ENCODE results near the gene CXCL16. TPM values are rescaled to one million over a fixed set of nuclear protein-coding genes. Genes with fewer than 3 reads are reported as not detected.

Gene CXCL16, protein sequence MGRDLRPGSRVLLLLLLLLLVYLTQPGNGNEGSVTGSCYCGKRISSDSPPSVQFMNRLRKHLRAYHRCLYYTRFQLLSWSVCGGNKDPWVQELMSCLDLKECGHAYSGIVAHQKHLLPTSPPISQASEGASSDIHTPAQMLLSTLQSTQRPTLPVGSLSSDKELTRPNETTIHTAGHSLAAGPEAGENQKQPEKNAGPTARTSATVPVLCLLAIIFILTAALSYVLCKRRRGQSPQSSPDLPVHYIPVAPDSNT
- total RNA-seq = 0.68 and 3.3 TPM in 2 replicates

GRCh38 chr17:4739122-4740024 is at the start of gene CXCL16, which contains the start of gene ZMYND15:
Gene CXCL16 (minus strand): TSS chr17:4739928. CDS start chr17:4739339, 589 bp downstream.
Gene ZMYND15 (plus strand): TSS chr17:4739833. CDS start chr17:4740549, 716 bp downstream.

DNA sequence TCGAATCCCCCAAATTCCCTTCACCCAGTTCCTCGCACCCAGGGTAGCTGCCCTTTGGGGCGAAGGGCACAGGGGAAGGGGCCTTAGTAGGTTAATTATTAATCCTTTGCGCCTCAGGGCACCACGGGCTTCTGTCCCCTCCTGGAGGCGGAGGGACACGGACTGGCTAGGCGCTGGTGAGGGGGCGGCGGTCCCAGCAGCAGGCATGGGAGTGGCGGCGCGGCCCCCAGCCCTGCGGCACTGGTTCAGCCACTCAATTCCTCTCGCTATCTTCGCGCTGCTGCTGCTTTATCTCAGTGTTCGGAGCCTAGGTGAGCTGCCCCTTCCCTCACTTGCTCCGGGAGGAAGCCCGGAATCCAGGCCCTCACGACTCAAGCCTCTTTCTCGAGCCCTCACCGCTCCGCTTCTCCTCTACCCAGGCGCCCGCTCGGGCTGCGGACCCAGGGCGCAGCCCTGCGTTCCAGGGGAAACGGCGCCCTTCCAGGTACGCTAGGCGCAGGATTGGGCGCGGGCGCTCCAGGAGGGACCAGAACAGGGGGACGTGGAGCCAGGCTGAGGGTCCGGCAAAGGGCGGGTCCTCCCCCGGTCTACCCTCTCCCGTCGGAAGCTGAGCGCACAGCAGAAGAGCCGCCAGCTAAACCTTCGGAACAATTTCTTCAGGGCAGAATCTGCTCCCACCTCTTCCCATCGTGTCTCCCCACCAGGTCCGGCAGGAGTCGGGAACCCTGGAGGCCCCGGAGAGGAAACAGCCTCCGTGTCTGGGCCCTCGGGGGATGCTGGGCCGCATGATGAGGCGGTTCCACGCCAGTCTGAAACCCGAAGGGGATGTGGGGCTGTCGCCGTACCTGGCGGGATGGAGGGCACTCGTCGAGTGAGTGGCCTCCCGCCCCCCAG is 49.3 kb upstream of the CXCL16 start, which contains the start of gene GLTPD2:
TSS of gene GLTPD2 (plus strand) at position 158 of the 894 bp plus-strand sequence. CDS start at position 206, 48 bp downstream.

DNA sequence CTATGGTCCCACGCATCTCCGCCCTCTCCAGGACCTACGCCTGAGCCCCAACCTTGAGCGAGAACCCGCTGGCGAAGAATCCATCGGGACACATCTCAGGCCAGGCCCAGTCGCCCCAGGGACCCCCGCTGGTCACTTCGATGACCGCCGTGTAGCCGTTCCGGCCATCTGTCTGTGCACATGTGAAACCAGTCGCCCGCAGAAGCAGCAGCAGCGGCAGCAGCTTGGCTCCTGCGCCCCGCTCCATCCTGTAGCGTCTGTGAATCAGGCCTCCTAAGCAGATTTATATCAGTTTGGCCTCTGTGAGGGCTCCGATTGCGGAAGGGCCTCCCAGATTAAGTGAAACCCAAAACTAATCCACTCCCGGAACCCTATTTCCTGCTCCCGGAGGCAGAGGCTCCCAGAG is 46.4 kb upstream of the CXCL16 start, which contains the start of gene VMO1:
TSS of gene VMO1 (minus strand) at position 259 of the 406 bp plus-strand sequence. CDS start at position 247, 12 bp downstream.

DNA sequence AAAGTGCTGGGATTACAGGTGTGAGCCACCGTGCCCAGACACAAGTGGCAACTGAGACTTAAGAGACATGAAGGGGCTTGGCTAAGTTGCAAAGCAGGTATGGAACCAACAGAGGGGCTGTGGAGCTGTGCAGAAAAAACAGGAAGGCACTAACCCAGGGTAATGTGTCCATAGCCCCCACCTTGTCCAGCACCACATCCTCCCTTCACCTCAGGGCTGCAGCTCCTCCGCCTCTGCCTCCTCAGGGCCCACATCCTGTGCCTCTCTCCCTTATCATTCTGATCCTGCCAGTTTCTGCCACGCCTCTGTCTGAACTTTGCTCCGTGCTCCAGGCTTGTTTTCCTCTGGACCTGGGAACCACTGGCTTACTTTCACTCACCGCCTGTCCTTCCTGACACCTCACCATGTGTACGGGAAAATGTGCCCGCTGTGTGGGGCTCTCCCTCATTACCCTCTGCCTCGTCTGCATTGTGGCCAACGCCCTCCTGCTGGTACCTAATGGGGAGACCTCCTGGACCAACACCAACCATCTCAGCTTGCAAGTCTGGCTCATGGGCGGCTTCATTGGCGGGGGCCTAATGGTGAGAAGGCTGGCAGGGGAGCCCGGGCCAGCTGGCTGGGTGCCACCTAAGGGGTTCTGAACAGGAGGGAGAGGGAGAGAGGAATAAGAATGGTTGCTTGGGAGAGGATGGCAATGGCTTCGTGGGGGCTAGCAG is 31.9 kb upstream of the CXCL16 start, which contains the start of gene TM4SF5:
TSS of gene TM4SF5 (plus strand) at position 368 of the 716 bp plus-strand sequence. CDS start at position 405, 37 bp downstream.

GRCh38 chr17:4709794-4710692 is 29.7 kb downstream of the CXCL16 start, which contains the start of gene ARRB2:
Gene ARRB2 (plus strand): TSS chr17:4710632. CDS start chr17:4710722, 90 bp downstream.

Other genes with a start within 250 kb of the CXCL16 start
- gene SPNS2, start 241.0 kb downstream of the CXCL16 start, total RNA-seq = 7.7 and 8.5 TPM in 2 replicates
- 42.4 and 52.6 TPM in 2 replicates for gene MYBBP1A, start 184.5 kb downstream of the CXCL16 start, total RNA-seq
- gene GGT6, start 179.4 kb downstream of the CXCL16 start, total RNA-seq = not detected in 2 replicates
- gene SMTNL2, start 155.4 kb downstream of the CXCL16 start, total RNA-seq = 0.68 and 8.2 TPM in 2 replicates
- 0.51 and 10.5 TPM in 2 replicates for gene ALOX15, start 98.2 kb downstream of the CXCL16 start, total RNA-seq
- gene PELP1, start 35.8 kb downstream of the CXCL16 start, total RNA-seq = 17.4 and 45.6 TPM in 2 replicates
- gene ARRB2, start 29.3 kb downstream of the CXCL16 start, total RNA-seq = 5.5 and 7.2 TPM in 2 replicates
- gene MED11, start 8.5 kb downstream of the CXCL16 start, total RNA-seq = 15.4 and 27.8 TPM in 2 replicates
- gene ZMYND15, start 95 bp downstream of the CXCL16 start, total RNA-seq = not detected in 2 replicates
- not detected in 2 replicates for gene TM4SF5, start 32.0 kb upstream of the CXCL16 start, total RNA-seq
- 0.17 and 0.58 TPM in 2 replicates for gene VMO1, start 46.4 kb upstream of the CXCL16 start, total RNA-seq
- not detected in 2 replicates for gene GLTPD2, start 49.0 kb upstream of the CXCL16 start, total RNA-seq
- gene PSMB6, start 56.2 kb upstream of the CXCL16 start, total RNA-seq = 114 and 165 TPM in 2 replicates
- gene PLD2, start 67.2 kb upstream of the CXCL16 start, total RNA-seq = 19.1 and 26.8 TPM in 2 replicates
- 20.4 and 29.9 TPM in 2 replicates for gene MINK1, start 93.4 kb upstream of the CXCL16 start, total RNA-seq
- 3.8 and 5.4 TPM in 2 replicates for gene C17orf107, start 159.6 kb upstream of the CXCL16 start, total RNA-seq
- 0.51 TPM in 1 of 2 replicates, not detected in the other for gene CHRNE, start 163.2 kb upstream of the CXCL16 start, total RNA-seq
- gene GP1BA, start 192.3 kb upstream of the CXCL16 start, total RNA-seq = not detected in 2 replicates
- 31.3 and 50.4 TPM in 2 replicates for gene SLC25A11, start 200.1 kb upstream of the CXCL16 start, total RNA-seq
- 55.7 and 65.9 TPM in 2 replicates for gene RNF167, start 200.3 kb upstream of the CXCL16 start, total RNA-seq
- 692 and 1,126 TPM in 2 replicates for gene PFN1, start 208.6 kb upstream of the CXCL16 start, total RNA-seq
- 1.6 and 10.7 TPM in 2 replicates for gene ENO3, start 211.2 kb upstream of the CXCL16 start, total RNA-seq
- 55.8 and 67.8 TPM in 2 replicates for gene SPAG7, start 227.9 kb upstream of the CXCL16 start, total RNA-seq
- gene CAMTA2, start 247.7 kb upstream of the CXCL16 start, total RNA-seq = 19.3 and 28.2 TPM in 2 replicates